ENCODE data around the gene KCNG3. TPM values are rescaled to one million over a fixed set of nuclear protein-coding genes. Genes with fewer than 3 reads are reported as not detected.

KCNG3 gene
- total RNA-seq, 1 experiment from 2014 or later: 0.94 TPM

- BruUV-seq (replicated peaks): no TSS peak
- no peak overlapping the region for H3K4me3 Mint-ChIP-seq (ENCODE audit: low read depth, unreplicated experiment)
- no peak overlapping the region for H3K27ac Mint-ChIP-seq (ENCODE audit: unreplicated experiment)
- no peak for DNase-seq
- CTCF ChIA-PET: no interaction called here
- no peaks in the 10 kb centered on the region for H3K9me3 Mint-ChIP-seq (ENCODE audit: low read depth, unreplicated experiment)
- no peak for TF ChIP-seq CTCF (IDR thresholded peaks at IDR 0.05; ENCODE audit: unreplicated experiment)
- no peaks in the 10 kb centered on the region for H3K27me3 Mint-ChIP-seq (ENCODE audit: unreplicated experiment)
- intact Hi-C loops (cut with micrococcal nuclease; ENCODE audit: unreplicated experiment): no loop called here
- no peaks in the 10 kb centered on the region for H3K36me3 Mint-ChIP-seq (ENCODE audit: insufficient read depth, unreplicated experiment)
- no peaks in the 10 kb centered on the region for H3K4me1 Mint-ChIP-seq (ENCODE audit: low read depth, unreplicated experiment)
Measured at GRCh38 chr2:42448163-42448562, 45.6 kb downstream of the KCNG3 start.

- no peak overlapping the region for H3K4me3 Mint-ChIP-seq (ENCODE audit: low read depth, unreplicated experiment)
- H3K9me3 Mint-ChIP-seq (ENCODE audit: low read depth, unreplicated experiment): no peaks in the 10 kb centered on the region
- H3K27ac Mint-ChIP-seq (ENCODE audit: unreplicated experiment): no peak overlapping the region
- intact Hi-C loops (cut with micrococcal nuclease; ENCODE audit: unreplicated experiment): no loop called here
- H3K27me3 Mint-ChIP-seq (ENCODE audit: unreplicated experiment): no peaks in the 10 kb centered on the region
- CTCF ChIA-PET: no interaction called here
- TF ChIP-seq CTCF (IDR thresholded peaks at IDR 0.05; ENCODE audit: unreplicated experiment): no peak
- DNase-seq: no peak
- no peaks in the 10 kb centered on the region for H3K36me3 Mint-ChIP-seq (ENCODE audit: insufficient read depth, unreplicated experiment)
- H3K4me1 Mint-ChIP-seq (ENCODE audit: low read depth, unreplicated experiment): no peaks in the 10 kb centered on the region
- no TSS peak for BruUV-seq (replicated peaks)
Measured at GRCh38 chr2:42446503-42447271, 47.1 kb downstream of the KCNG3 start.

DNA sequence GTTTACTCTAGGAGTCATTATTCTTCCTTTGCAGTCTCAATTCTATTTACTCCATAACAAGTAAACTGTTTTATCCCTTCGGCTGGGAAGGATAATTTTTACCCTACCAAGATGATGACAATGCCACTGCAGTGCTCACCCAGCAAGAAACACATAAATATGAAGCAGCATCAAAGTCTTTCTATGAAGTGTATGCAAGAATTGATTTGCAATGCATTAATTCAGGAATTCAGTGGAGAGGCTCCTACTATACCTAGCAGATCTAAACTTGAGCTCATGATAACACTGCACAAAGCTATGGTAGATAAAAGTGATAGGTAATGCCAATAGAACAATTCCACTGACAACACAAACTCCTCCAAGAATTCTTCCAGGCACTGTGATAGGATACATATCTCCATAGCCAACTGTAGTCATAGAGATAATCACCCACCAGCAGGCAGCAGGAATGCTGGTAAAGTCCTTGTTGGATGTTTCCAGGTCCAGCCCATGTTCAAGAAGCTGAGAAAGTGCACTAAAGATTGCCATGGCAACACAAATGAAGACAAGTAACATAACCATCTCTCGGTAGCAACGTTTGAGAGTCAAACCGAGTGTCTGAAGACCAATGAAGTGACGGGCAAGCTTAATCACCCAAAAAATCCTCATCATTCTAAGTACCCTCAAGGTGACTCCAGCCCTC lies 49.9 kb downstream of the KCNG3 start:
- intact Hi-C loops (cut with micrococcal nuclease; ENCODE audit: unreplicated experiment): no loop called here
- BruUV-seq (replicated peaks): no TSS peak
- Mint-ChIP-seq H3K36me3 (ENCODE audit: insufficient read depth, unreplicated experiment) (no peaks in the 10 kb centered on the region), H3K27ac (ENCODE audit: unreplicated experiment) (no peak overlapping the region), H3K27me3 (ENCODE audit: unreplicated experiment) (no peaks in the 10 kb centered on the region), H3K4me3 (ENCODE audit: low read depth, unreplicated experiment) (no peak overlapping the region), H3K9me3 (ENCODE audit: low read depth, unreplicated experiment) (no peaks in the 10 kb centered on the region), H3K4me1 (ENCODE audit: low read depth, unreplicated experiment) (no peaks in the 10 kb centered on the region)
- DNase-seq: no peak
- CTCF ChIA-PET: no interaction called here
- no peak for TF ChIP-seq CTCF (IDR thresholded peaks at IDR 0.05; ENCODE audit: unreplicated experiment)

DNA sequence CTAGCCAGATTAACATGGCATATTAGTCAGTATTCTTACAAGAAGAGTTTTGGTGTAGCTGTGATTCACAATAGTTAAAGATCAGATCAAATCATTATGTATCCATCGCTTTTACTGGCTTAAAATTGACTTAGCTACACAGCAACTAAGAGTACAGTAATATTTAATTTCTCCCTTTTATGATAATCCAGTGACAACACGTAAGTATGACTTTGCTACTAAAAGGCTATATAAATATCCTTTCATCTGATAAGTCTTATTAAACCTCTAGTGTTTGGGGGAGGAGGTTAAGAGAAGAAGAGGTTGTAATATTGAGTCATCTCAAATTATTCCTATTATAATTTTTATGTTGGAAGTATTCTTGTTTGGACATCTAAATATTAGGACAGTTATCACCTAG lies 51.0 kb downstream of the KCNG3 start:
- Mint-ChIP-seq H3K4me3 (ENCODE audit: low read depth, unreplicated experiment) (no peak overlapping the region), H3K27ac (ENCODE audit: unreplicated experiment) (no peak overlapping the region), H3K9me3 (ENCODE audit: low read depth, unreplicated experiment) (no peaks in the 10 kb centered on the region), H3K27me3 (ENCODE audit: unreplicated experiment) (no peaks in the 10 kb centered on the region), H3K36me3 (ENCODE audit: insufficient read depth, unreplicated experiment) (no peaks in the 10 kb centered on the region), H3K4me1 (ENCODE audit: low read depth, unreplicated experiment) (no peaks in the 10 kb centered on the region)
- CTCF ChIA-PET: no interaction called here
- no TSS peak for BruUV-seq (replicated peaks)
- no peak for TF ChIP-seq CTCF (IDR thresholded peaks at IDR 0.05; ENCODE audit: unreplicated experiment)
- no peak for DNase-seq
- intact Hi-C loops (cut with micrococcal nuclease; ENCODE audit: unreplicated experiment): no loop called here

All from Calu3 (cell line).